GM19025 (cell line): ENCODE data around the gene NPAS2.

Experiments
- ATAC-seq: cut with Tn5 transposase; IDR thresholded peaks from one replicate; pipeline ENCODE4 v1.9.1; 2021; ENCODE audit warnings: mild to moderate bottlenecking, low read depth, moderate library complexity; ENCODE audit not compliant: unreplicated experiment

The NPAS2 gene

GRCh38 chr2:100902817-100903405 is 83.0 kb downstream of the NPAS2 start:
- no peak for ATAC-seq

GRCh38 chr2:100903534-100904258 is 83.8 kb downstream of the NPAS2 start:
- ATAC-seq = no peak

- ATAC-seq = no peak
Observed at GRCh38 chr2:100905132-100905805, 85.3 kb downstream of the NPAS2 start.

GRCh38 chr2:100906131-100906530 is 86.2 kb downstream of the NPAS2 start:
- ATAC-seq = no peak

GRCh38 chr2:100906679-100907078 is 86.7 kb downstream of the NPAS2 start:
- ATAC-seq = no peak

- ATAC-seq = no peak
Observed at GRCh38 chr2:100907832-100908231, 87.9 kb downstream of the NPAS2 start.

DNA sequence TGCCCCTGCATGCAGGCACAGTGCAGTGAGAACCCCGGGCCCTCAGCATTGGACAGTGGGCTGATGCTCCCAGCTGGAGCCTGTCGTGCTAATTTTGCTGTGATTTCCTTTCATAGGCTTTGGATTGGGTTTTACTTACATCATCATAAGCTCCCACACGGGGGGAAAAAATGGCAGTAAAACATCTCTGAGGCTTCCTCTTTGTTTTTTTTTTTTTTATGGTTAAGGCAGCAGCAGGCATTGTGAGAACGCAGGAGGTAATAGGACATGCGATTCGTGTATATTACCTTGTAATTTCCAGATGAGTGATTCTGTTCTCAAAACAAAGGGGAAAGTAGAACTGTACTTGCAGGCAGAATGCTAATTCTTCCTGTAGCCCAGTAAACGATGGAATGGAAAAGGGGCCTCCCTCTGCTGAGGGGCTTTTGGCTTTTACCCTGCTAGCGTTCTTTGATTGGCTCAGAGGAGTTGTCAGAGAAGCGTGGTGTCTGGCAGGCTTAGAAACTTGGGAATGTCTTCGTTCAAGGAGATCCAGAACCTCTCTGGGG is 89.7 kb downstream of the NPAS2 start:
- no peak for ATAC-seq

DNA sequence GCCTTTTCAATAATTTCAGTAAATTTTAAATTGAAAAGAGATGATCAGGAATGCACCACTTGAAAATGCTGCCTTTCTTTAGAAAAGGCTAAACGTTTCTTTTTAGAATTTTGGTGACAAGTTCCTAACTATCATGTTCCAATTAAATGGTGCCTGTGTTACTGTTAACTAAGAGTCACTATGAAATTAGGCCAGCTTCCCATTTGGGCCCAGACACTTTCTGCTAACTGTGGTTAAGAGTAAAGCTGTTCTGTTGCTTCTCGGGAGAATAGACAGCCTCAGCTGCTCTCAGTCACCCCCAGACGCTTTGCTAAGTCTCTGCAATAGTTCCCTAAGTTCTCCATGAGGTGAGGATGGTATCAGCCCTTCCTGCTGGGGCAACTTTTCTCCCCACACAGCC is 90.2 kb downstream of the NPAS2 start:
- no peak for ATAC-seq

GRCh38 chr2:100919316-100919715 is 99.4 kb downstream of the NPAS2 start:
- ATAC-seq = no peak

DNA sequence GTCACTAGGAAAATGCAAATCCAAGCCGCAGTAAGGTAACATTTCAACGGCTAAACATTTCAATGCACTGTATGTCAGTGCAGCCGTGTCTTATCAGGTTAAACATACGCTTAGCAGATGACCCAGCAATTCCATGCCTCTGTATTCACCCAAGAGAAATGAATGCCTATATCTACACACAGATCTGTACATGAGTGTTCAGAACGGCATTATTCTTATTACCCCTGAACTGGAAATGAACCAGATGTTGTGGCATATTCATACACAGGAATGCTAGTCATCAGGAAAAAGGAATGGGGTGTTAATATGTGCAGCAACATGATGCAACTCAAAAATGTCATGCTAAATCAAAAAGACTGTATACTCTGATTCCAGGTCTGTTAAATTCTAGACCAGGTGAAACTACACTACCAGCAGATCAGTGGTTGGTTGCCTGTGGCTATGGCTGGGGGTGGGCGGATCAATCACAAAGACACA is 101.8 kb downstream of the NPAS2 start:
- ATAC-seq = no peak

DNA sequence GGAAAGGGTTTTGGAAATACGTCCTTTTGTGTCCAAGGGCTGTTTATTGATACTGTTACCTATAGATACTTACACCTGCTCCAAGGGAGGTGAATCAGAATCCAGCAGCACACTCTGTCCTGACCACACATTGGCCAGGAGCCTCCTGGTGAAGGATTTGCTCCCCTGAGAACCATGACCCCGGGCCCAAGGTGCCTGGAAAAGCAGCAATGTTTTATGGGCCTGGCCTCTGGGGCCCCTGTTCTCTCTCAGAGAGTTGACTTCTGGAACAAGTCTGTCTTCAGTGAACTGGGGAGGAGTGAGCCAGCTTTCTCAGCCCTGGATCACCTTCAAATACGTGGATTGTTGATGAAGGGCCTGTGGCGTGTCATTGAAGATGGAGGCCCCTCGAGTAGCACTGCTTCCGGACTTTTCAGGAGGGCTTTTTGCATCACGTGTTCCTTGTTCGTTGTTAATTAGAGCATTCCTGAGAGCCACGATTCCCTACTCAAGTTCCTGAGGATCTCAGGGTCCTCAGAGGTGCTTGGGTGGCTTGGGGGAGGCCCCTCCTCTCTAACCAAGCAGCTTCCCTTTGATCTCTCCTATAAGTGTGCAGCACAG is 103.6 kb downstream of the NPAS2 start:
- ATAC-seq = no peak

DNA sequence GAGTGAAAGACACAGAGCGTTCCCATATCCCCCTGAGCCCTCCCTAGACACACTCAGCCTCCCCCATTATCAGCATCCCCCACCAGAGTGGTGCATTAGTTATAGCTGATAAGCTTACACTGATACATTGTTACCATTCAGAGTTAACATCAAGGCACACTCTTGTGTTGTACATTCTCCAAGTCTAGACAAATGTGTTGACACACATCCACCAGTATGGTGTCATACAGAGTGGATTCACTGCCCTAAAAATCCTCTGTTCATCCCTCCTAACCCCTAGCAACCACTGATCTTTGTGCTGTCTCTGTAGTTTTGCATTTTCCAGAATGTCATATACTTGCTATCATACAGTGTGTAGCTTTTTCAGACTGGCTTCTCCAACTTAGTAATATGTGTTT is 104.2 kb downstream of the NPAS2 start:
- no peak for ATAC-seq

- ATAC-seq = peak; percentile 97
Observed at GRCh38 chr2:100924520-100925451, 104.8 kb downstream of the NPAS2 start.

- no peak for ATAC-seq
Observed at GRCh38 chr2:100928235-100928634, 108.3 kb downstream of the NPAS2 start.

- ATAC-seq = no peak
Observed at GRCh38 chr2:100929147-100929546, 109.2 kb downstream of the NPAS2 start.

- ATAC-seq = no peak
Observed at GRCh38 chr2:100934504-100935371, 114.8 kb downstream of the NPAS2 start.

- ATAC-seq = no peak
Observed at GRCh38 chr2:100935372-100935752, 115.4 kb downstream of the NPAS2 start.

GRCh38 chr2:100936070-100936741 is 116.3 kb downstream of the NPAS2 start:
- ATAC-seq = no peak
